ENCODE results near the gene RIC8B.

The RIC8B gene

DNA sequence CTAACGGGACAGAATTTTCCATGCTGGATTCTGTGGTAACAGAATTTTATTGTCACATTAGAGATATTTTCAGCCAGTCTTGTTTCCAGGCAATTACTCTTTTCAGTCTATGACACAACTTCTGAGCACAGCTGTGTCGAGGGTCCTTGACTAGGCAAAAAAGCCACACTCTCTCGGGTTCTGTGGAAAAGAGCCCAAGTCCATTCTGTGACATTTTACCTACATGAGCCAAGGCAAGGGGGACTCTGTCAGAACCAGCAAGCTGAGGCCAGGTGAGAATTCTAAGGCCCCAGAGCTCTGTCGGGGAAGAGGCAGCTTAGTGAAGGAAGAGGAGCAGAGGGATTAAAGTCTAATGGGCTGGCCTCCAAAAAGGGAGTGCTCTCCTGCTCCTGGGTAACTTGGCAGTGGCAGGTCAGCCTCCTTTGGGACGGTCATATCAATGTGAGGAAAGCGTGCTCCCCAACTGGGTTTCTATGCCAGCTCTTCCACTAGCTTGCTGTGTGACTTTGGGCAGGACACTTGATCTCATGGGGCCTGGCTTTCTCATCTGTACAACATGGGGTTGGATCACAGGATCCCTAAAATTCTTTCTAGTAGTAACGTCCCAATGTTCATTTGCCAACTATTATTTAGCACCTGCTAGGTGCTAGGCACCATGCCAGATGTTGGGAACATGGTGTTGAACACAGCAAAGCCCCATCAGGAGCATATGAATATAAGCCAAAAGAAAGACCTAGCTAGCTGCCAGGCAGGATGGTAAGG is 16.0 kb upstream of the RIC8B start:
- TF ChIP-seq SIN3A (IDR thresholded peaks at IDR 0.05; ENCODE audit: borderline replicate concordance, insufficient read depth, low read length) (no peak), POLR2AphosphoS5 (IDR thresholded peaks at IDR 0.05; ENCODE audit: low read depth, low read length) (no peak), TAF1 (IDR thresholded peaks at IDR 0.05; ENCODE audit: borderline replicate concordance, insufficient read depth, low read length) (no peak), FOXP2 (optimal IDR thresholded peaks at IDR 0.05; ENCODE audit: borderline replicate concordance, extremely low read depth, extremely low read length, insufficient read depth) (no peak)
- TF ChIP-seq, protein P1, sequence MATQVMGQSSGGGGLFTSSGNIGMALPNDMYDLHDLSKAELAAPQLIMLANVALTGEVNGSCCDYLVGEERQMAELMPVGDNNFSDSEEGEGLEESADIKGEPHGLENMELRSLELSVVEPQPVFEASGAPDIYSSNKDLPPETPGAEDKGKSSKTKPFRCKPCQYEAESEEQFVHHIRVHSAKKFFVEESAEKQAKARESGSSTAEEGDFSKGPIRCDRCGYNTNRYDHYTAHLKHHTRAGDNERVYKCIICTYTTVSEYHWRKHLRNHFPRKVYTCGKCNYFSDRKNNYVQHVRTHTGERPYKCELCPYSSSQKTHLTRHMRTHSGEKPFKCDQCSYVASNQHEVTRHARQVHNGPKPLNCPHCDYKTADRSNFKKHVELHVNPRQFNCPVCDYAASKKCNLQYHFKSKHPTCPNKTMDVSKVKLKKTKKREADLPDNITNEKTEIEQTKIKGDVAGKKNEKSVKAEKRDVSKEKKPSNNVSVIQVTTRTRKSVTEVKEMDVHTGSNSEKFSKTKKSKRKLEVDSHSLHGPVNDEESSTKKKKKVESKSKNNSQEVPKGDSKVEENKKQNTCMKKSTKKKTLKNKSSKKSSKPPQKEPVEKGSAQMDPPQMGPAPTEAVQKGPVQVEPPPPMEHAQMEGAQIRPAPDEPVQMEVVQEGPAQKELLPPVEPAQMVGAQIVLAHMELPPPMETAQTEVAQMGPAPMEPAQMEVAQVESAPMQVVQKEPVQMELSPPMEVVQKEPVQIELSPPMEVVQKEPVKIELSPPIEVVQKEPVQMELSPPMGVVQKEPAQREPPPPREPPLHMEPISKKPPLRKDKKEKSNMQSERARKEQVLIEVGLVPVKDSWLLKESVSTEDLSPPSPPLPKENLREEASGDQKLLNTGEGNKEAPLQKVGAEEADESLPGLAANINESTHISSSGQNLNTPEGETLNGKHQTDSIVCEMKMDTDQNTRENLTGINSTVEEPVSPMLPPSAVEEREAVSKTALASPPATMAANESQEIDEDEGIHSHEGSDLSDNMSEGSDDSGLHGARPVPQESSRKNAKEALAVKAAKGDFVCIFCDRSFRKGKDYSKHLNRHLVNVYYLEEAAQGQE (IDR thresholded peaks at IDR 0.05; ENCODE audit: insufficient read depth in 1 of 2, low read depth in 2 of 2, low read length in 2 of 2): no peak

DNA sequence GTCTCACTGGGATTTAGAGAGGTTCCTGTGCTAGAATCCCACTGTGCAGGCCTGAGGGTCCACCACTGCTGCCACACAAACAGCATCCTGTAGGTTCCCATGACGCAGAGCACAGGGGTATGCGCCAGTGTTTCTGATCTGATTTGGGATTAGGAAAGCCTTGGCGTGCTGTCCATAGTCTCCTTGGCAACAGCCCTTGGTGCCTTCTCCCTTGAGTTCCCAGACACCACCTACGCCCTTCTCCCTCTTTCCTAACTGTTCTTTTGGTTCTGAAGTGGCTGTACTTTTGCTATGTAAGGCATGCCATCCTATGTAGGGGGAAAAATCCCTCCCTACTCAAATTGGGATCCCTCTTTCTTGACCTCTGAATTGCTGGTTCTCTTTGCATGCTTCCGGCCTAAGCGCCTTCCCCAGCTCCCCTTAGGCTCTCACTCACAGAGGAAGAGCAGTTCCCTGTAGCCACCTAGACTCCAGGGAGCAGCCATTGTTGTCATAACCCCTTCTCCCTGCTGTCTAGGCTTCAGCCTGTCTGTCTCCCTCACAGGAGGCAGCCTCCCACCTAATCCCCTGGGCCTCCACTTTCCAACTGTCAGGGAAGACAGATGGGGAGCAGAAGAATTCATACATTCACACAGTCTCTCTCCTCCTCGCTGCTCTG is 14.8 kb upstream of the RIC8B start:
- no peak for TF ChIP-seq SIN3A (IDR thresholded peaks at IDR 0.05; ENCODE audit: borderline replicate concordance, insufficient read depth, low read length)
- TF ChIP-seq POLR2AphosphoS5 (IDR thresholded peaks at IDR 0.05; ENCODE audit: low read depth, low read length): no peak
- TF ChIP-seq FOXP2 (optimal IDR thresholded peaks at IDR 0.05; ENCODE audit: borderline replicate concordance, extremely low read depth, extremely low read length, insufficient read depth): no peak
- TF ChIP-seq, protein P1 (IDR thresholded peaks at IDR 0.05; ENCODE audit: insufficient read depth in 1 of 2, low read depth in 2 of 2, low read length in 2 of 2): no peak
- no peak for TF ChIP-seq TAF1 (IDR thresholded peaks at IDR 0.05; ENCODE audit: borderline replicate concordance, insufficient read depth, low read length)

DNA sequence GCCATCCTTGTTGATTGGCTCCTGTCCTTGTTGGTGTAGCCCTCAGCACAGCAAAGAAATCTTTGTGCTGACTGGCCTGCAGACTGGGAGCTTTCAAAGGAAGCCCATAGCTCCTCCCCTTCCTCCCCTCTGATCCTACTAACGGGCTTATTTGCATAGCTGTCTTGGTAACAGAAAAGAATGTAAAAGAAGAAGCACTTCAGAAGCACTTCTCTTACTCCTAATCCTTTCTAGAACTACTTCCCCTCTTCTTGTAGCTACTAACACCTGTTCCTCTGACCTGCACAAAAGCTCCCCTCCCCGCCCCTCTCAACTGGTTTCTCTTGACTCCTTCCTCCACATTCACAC is 14.3 kb upstream of the RIC8B start:
- TF ChIP-seq, protein P1 (IDR thresholded peaks at IDR 0.05; ENCODE audit: insufficient read depth in 1 of 2, low read depth in 2 of 2, low read length in 2 of 2): no peak
- TF ChIP-seq FOXP2 (optimal IDR thresholded peaks at IDR 0.05; ENCODE audit: borderline replicate concordance, extremely low read depth, extremely low read length, insufficient read depth) (no peak), SIN3A (IDR thresholded peaks at IDR 0.05; ENCODE audit: borderline replicate concordance, insufficient read depth, low read length) (no peak), TAF1 (IDR thresholded peaks at IDR 0.05; ENCODE audit: borderline replicate concordance, insufficient read depth, low read length) (no peak), POLR2AphosphoS5 (IDR thresholded peaks at IDR 0.05; ENCODE audit: low read depth, low read length) (no peak)

DNA sequence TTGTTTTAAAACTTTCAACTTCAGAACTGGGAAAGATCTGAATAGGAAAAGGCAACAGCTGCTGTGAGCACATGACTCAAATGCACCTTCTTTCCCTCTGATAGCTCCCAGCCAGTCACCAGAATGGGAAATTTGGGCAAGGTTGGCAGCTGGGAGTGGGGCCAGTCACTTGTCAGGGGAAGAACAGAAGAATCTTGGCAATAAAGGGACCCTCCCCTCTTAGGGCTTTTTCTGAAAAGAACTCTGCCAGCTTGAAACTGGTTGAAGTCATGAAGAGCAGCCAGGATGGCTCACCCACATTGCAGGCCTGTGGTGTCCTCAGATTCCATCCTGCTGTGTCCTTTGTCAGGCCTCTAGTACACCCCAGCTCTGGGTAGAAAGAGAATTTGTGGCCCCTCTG is 10.3 kb upstream of the RIC8B start:
- no peak for TF ChIP-seq POLR2AphosphoS5 (IDR thresholded peaks at IDR 0.05; ENCODE audit: low read depth, low read length)
- no peak for TF ChIP-seq TAF1 (IDR thresholded peaks at IDR 0.05; ENCODE audit: borderline replicate concordance, insufficient read depth, low read length)
- TF ChIP-seq, protein P1 (IDR thresholded peaks at IDR 0.05; ENCODE audit: insufficient read depth in 1 of 2, low read depth in 2 of 2, low read length in 2 of 2): no peak
- TF ChIP-seq SIN3A (IDR thresholded peaks at IDR 0.05; ENCODE audit: borderline replicate concordance, insufficient read depth, low read length): no peak
- no peak for TF ChIP-seq FOXP2 (optimal IDR thresholded peaks at IDR 0.05; ENCODE audit: borderline replicate concordance, extremely low read depth, extremely low read length, insufficient read depth)
